HTR-8/SVneo (cell line): Measurements from ENCODE around the gene AASDH.
A peak's percentile ranks its signal among the peaks of the same experiment; 100 is the strongest.

Source experiments
- DNase-seq: peaks from one replicate; pipeline ENCODE4 v3.0.0; 2011; ENCODE audit warnings: low spot score, mixed read lengths; ENCODE audit not compliant: insufficient read length
- FAIRE-seq: peaks from 2 replicates; lab custom pipeline; 2011; peaks lifted over from hg19 to GRCh38; lab: Jason Lieb, UNC

The AASDH gene

DNA sequence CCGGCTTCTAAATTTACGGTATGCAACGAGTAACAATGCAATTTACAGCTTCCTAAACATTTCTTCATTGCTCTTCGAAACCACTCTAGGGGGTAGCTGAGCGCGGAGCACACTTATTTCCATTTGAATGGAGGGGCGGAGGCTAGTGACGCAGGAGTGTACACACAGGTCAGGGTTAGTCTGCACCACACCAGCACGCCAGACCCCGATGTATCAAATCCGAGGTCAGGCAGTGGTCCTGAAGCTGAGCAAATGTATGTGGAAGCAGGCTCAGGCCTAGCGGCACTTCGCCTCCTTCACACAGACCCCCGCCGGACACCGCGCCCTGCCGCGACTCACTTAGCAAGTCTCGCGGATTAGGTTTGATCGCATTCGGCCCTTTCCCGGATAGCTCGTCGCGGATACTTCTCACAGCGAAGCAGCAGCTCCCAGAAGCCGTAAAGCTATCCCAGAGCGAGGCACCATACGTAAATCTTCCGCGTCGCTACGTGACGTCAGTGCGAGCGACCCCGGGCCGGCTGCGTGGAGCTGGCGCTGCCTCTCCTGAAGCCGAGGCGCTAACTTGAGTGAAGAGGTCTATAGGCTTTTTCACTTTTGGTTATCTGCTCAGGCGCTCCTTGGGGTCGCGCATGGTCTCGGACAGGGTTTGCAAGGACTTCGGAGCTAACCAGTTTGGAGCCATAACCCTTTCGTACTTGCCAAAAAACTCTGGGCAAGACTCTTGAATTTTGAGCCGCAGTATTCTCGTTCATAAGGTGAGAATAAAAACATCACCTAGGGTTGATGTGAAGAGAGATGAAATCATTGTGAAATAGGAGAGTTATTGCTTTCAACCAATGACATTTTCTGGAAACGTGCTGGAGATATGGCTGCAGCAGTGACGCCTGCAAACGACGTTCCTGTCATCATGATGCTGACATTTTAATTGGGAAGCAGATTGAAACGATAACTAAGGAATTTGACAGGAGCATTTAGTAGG lies at the start of gene AASDH:
Gene AASDH (minus strand): TSS at position 469 of the 979 bp plus-strand sequence. CDS start 3,192 bp downstream, outside the sequence.
- no peak for FAIRE-seq
- peak; percentile 78 for DNase-seq

GRCh38 chr4:56435140-56435926 lies 48.0 kb upstream of the AASDH start, which contains the start of gene PPAT:
Gene PPAT (minus strand): TSS chr4:56435615. CDS start chr4:56435477, 138 bp downstream.
- peak; percentile 85 for DNase-seq
- FAIRE-seq, result peak; percentile 48

DNA sequence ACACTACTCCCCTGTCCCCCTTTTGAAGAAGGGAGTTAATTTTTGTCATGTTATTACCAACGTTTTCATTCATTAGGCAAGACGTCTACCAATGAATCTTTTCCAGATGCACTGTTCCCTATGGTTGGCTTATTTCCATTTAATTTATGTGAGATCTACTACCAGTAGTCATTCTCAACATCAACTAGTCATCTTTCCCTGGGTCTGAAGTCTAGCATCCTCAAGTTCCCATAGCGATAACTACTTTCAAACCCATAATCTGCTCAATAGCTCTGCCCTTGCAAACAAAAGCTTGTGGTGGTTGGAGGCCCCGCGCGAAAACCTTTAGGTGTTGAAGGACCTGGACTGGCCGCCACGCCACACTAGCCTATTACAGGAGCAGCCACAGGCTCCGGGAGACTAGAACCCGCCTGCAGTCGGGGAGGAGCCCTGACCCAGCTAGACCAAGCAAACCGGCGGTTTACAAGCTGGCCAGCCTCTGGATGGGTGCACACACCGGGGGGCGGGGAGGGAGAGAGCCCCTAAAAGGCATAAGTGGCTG lies 47.4 kb upstream of the AASDH start:
- DNase-seq, result peak; percentile 23
- FAIRE-seq, result no peak

DNA sequence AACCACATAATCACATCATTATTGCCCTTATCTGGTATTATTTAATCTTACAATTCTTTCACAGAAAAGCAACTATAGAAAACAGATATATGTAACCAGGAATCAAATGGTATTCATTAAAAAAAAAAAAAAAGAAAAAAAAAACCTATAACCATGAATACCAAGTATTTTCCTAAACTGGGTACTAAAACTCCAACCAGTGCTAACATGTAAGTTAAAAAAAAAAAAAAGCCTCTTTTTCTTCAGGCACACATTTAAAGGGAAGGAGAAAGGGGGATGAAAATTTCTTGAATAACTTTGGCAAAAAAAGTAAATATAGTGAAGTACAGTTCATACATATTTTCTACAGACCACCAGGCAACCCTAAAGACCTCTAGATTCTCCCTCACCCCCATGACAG lies 46.0 kb upstream of the AASDH start:
- FAIRE-seq (no peak), DNase-seq (no peak)

DNA sequence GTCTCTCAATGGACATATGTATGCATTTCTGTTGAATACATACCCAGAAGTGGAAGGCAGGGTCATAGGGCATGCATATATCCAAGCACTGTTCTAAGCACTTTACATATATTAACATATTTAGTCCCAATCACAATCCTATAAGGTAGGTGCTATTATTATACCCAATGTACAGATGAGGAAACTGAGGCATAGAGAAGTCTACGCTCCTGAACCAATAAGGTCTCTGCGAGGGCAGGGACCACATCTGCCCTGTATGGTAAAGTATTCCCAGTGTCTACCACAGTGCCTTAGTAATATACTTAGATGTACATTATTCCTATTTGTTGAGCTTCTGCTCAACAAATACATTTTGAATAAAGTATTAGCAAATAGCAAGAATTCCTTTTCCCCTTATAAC lies 42.9 kb upstream of the AASDH start:
- DNase-seq (no peak), FAIRE-seq (no peak)

DNA sequence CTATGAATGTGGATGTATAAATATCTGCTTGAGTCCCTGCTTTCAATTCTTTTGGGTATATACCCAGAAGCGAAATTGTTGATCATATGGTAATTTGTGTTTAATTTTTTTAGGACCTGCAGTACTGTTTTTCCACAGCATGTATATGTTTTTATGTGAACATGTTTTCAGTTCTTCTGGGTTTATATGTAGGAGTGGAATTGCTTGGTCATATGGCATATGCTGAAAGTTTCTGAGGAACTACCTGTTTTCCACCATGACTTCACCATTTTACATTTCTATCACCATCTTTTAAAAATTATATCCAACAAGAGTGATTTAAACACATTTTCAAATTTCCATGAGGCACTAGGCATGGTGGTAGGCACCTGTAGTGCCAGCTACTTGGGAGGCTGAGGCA lies 39.9 kb upstream of the AASDH start:
- DNase-seq (no peak), FAIRE-seq (no peak)

- DNase-seq, result no peak
- no peak for FAIRE-seq
Observed at GRCh38 chr4:56426273-56426672, 39.0 kb upstream of the AASDH start.

GRCh38 chr4:56425518-56425917 lies 38.2 kb upstream of the AASDH start:
- no peak for FAIRE-seq
- no peak for DNase-seq

DNA sequence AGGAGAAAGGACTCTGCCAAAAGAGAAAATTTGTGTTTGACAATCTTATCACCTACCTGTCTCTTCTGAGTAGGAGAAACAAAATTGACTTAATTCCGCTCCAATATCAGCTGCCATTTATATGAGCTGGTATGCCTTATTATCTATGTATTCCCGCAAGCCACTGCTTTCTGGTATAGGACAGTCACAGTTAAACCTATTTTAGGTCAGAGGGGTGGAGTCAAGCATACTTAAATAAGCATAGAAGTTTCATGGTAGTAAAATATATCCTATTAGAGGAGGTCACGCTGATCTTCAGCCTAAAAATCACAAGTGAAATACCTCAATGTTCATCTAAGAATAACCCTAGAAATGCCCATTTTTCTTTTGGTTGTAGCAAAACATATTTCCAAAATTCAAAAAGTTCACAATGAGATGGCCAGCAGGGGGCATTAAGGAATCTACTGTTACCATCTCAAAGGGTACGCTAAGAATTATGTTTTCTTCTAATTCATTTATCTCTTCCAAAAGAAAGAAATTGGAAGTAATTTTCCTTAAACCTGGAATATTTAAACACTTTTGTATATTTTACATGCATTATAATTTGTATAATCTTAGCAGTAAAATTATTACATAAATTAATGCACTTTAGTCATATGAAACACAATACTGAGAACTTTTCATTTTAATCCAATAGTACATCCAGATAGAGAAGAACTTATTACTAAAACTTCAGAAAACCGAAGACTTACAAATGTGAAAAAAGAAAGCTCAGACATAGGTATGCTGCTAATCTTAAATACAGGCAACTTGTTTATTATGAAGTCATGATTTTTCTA lies 37.6 kb upstream of the AASDH start:
- no peak for FAIRE-seq
- DNase-seq, result no peak

DNA sequence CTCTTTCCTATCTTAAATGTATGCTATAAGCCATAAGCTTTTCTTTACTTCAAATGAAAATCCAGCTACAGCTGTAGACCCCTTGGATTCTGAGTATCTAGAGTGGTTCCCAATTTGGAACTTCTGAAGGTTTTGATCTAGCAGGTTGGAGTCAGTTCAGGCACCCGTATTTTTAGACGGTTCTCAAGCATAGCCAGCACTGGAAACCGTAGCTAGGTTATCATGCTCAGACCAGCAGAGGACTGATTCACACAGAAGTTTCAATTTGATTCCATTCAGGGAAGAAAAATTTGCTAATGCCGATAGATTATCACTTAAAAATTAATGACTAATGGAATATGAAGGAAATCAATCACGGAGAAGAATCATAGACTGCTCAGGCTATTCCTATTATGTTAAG lies 36.9 kb upstream of the AASDH start:
- DNase-seq (no peak), FAIRE-seq (no peak)

DNA sequence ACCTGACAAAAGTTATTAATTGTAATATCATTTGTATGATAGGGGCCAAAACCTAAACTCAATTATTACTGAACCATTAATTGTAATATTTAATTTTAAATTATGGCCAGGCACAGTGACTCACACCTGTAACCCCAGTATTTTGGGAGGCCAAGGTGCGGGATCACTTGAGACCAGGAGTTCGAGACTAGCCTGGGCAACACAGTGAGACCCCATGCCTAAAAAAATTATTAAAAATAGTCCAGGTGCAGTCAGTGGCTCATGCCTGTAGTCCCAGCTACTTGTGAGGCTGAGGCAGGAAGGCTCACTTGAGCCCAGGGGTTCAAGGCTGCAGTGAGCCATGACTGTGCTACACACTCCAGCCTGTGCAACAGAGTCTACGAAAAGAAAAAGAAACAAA lies 30.1 kb upstream of the AASDH start:
- FAIRE-seq (no peak), DNase-seq (no peak)

GRCh38 chr4:56416349-56416748 lies 29.1 kb upstream of the AASDH start:
- FAIRE-seq (no peak), DNase-seq (no peak)

- FAIRE-seq, result no peak
- no peak for DNase-seq
Observed at GRCh38 chr4:56414135-56414670, 26.9 kb upstream of the AASDH start.

DNA sequence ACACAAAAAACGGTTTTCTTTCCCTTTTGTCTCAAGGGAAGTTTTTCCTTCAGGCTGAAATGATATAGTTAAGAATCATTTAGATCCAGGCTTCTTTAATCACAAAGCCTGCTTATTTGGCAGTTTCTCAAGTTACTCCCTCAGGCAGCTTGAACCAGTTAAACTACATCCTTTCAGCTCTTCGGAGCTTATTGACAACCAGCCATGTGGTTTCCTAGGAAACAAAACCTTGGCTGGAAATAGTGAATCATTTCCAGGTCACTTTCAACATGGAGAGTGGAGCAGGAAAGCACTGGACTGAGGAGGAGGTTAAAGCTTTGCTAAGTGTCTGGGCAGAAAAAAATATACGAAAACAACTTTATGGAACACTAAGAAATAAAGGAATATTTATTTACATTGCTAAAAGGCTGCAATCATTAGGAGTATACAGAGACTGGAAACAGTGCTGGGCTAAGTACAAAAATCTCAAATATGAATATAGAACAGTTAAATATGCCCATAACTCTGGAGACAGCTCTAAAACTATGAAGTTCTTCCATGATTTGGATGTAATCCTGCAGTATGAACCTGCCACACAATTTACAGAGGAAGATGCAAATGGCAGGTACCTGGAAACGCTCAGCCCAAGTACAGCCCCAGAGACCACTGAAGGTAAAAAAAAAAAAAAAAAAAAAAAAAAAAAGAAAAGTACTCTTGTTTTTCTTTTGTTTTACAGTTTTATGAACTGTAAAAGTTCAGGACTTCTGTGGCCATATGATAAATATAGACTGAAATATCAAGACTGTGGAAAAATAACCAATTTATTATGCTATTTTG lies 23.2 kb upstream of the AASDH start:
- DNase-seq (peak; percentile 68), FAIRE-seq (no peak)

- FAIRE-seq (no peak), DNase-seq (no peak)
Observed at GRCh38 chr4:56409511-56410090, 22.3 kb upstream of the AASDH start.

DNA sequence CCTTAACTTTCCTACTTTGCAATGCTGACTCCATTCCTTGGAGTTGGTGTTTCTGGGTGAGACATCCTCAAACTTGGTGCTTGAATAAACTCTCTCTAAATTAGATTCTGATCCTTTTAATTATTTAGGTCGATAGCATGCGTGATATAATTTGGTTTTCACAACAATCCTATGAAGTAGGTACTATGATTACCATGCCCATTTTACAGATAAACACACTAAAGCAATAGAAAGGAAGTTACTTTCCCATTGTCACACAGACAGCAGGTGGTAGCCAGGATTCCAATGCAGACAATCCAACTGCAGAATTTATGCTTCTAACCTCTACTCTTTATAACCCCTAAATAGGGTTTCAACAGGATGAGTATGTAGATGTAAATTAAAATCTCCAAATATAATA lies 21.7 kb upstream of the AASDH start:
- DNase-seq, result no peak
- FAIRE-seq, result no peak

DNA sequence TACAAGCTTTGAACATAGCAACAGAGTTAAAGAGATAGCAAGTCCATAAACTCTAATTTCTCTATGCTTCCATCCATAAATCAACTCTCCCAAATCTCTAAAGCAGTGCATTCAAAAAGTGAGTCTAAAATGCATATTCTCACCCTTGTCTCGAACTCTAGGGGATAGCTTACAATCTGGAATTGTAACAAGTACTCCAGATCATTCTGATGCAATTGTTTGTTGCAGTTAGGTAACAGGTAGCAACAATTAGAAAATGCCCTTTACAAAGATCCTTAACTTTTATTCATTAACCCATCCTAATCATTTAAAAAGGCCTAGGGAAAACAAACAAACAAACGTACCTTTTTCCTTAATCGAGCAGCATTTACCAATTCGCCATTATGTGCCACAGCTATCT lies 18.9 kb upstream of the AASDH start:
- no peak for FAIRE-seq

GRCh38 chr4:56405016-56405415 lies 17.7 kb upstream of the AASDH start:
- FAIRE-seq, result no peak
- no peak for DNase-seq

More for the DNA sequence above, 18.9 kb upstream of the AASDH start:
- DNase-seq, result no peak
